HG02973 (cell line): ENCODE data around the gene SIL1.
A peak's percentile ranks its signal among the peaks of the same experiment; 100 is the strongest.
"Not testable (repeated sequence)": the region's sequence is repeated elsewhere in the genome, so short reads cannot be mapped to it uniquely, and the experiment has no call there.

ENCODE experiments used
- ATAC-seq: cut with Tn5 transposase; IDR thresholded peaks from one replicate; pipeline ENCODE4 v1.9.1; 2021; ENCODE audit warnings: moderate library complexity; ENCODE audit not compliant: unreplicated experiment

The SIL1 gene

GRCh38 chr5:139197710-139198669 lies at the start of gene SIL1:
Gene SIL1 (minus strand): TSS chr5:139198368. CDS start chr5:139127843, 70,525 bp downstream.
- peak; percentile 92 for ATAC-seq

GRCh38 chr5:139246394-139246793 lies 48.2 kb upstream of the SIL1 start:
- ATAC-seq: no peak

GRCh38 chr5:139245637-139246339 lies 47.6 kb upstream of the SIL1 start:
- ATAC-seq: no peak

GRCh38 chr5:139243425-139243970 lies 45.3 kb upstream of the SIL1 start:
- ATAC-seq: no peak

- no peak for ATAC-seq
Measured at GRCh38 chr5:139241139-139241538, 43.0 kb upstream of the SIL1 start.

- no peak for ATAC-seq
Measured at GRCh38 chr5:139236479-139236878, 38.3 kb upstream of the SIL1 start.

- no peak for ATAC-seq
Measured at GRCh38 chr5:139232147-139232724, 34.1 kb upstream of the SIL1 start.

GRCh38 chr5:139228201-139228803 lies 30.1 kb upstream of the SIL1 start:
- no peak for ATAC-seq

GRCh38 chr5:139226131-139226530 lies 28.0 kb upstream of the SIL1 start:
- no peak for ATAC-seq

GRCh38 chr5:139223481-139223880 lies 25.3 kb upstream of the SIL1 start:
- ATAC-seq: no peak

GRCh38 chr5:139222346-139222745 lies 24.2 kb upstream of the SIL1 start:
- no peak for ATAC-seq

- ATAC-seq: not testable (repeated sequence)
Measured at GRCh38 chr5:139218038-139218437, 19.9 kb upstream of the SIL1 start.

GRCh38 chr5:139215107-139215975 lies 17.2 kb upstream of the SIL1 start:
- ATAC-seq: no peak

GRCh38 chr5:139214646-139215045 lies 16.5 kb upstream of the SIL1 start:
- ATAC-seq: no peak

GRCh38 chr5:139212906-139213305 lies 14.7 kb upstream of the SIL1 start:
- no peak for ATAC-seq

GRCh38 chr5:139212486-139212885 lies 14.3 kb upstream of the SIL1 start:
- no peak for ATAC-seq

GRCh38 chr5:139210585-139210984 lies 12.4 kb upstream of the SIL1 start:
- no peak for ATAC-seq

GRCh38 chr5:139207297-139208000 lies 9.3 kb upstream of the SIL1 start:
- no peak for ATAC-seq

- no peak for ATAC-seq
Measured at GRCh38 chr5:139205586-139205985, 7.4 kb upstream of the SIL1 start.
